GM12891 (cell line): ENCODE results near the gene DSG3.

Experiments
- POLR2A ChIP-seq: IDR thresholded peaks from 2 replicates; pipeline ENCODE4 v1.6.1; 2011; ENCODE audit warnings: low read depth, low read length, control low read depth
- POLR2AphosphoS5 ChIP-seq: IDR thresholded peaks from 2 replicates; pipeline ENCODE4 v1.6.1; 2011; ENCODE audit warnings: low read depth, low read length, control low read depth
- SPI1 ChIP-seq: IDR thresholded peaks from 2 replicates; pipeline ENCODE4 v1.6.1; 2011; ENCODE audit warnings: low read depth, low read length, control low read depth
- TAF1 ChIP-seq: IDR thresholded peaks from 2 replicates; pipeline ENCODE4 v1.6.1; 2011; ENCODE audit warnings: low read depth, low read length, control low read depth

DNA sequence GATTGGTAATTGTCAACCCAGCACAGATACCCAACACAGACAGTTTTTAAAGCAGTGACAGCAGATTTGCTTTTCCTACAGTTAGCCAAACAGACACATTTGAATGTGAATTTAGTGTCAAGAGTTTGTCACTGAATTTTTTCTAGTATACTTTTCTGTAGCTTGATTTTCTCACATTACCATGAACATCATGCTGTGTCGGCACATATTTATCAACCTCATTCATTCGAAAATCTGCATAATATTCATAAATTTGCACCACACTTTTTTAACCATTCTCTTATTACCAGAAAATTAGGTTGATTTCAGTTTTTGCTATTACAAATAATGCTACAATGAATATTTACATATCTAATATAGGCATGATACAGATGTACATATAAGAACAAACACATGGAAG is 27.0 kb upstream of the DSG3 start:
- no peak for TF ChIP-seq TAF1
- TF ChIP-seq SPI1 = no peak
- TF ChIP-seq POLR2AphosphoS5 = no peak
- TF ChIP-seq POLR2A = no peak
